KG1 (cell line): ENCODE data around the gene STX8.
"Not testable (repeated sequence)": the region's sequence is repeated elsewhere in the genome, so short reads cannot be mapped to it uniquely, and the experiment has no call there.

Source experiments
- DNase-seq: peaks from one replicate; lab custom pipeline; 2025; lab: John Stamatoyannopoulos, UW

Gene STX8

GRCh38 chr17:9342225-9342624 lies 233.4 kb downstream of the STX8 start:
- no peak for DNase-seq

DNA sequence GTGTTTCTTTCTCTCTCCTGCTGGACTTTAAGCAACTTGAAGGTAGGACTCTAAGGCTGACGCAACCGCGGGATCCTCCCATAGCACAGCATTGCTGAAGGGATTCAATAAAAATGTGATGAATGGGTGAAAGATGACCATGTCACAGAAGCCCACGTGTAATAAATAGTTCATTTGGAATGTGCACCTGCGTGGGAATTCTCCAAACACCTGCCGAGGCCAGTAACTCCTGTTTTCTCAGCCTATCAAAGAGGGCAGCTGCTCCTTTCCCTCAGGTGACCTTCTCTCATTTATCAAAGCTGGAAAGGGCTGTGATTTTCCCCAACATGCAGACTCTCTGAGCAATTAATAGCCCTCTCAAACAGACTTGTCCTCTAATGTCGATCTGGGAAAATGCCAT lies 235.7 kb downstream of the STX8 start:
- no peak for DNase-seq

GRCh38 chr17:9339482-9339881 lies 236.1 kb downstream of the STX8 start:
- not testable (repeated sequence) for DNase-seq

- no peak for DNase-seq
These were observed 238.8 kb downstream of the STX8 start for GRCh38 chr17:9336817-9337216.

- DNase-seq, result no peak
These were observed 240.8 kb downstream of the STX8 start for GRCh38 chr17:9334536-9335446.

DNA sequence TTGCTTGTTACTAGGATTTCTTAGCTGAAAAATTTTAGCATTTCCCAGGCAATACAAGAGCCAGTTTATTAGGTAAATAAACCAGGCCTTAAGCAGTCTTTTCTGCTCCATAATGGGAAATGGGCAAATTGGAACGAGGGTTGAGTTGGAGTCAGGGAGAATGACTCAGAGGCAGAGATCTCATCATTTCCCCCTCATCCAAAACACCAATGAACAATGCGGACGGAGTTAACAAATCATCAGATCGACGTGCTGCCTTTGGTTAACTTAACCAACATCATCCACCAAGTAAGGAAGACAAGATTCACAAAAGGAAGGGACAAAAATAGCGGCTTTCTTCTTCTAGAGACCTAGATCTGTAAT lies 243.5 kb downstream of the STX8 start:
- DNase-seq, result no peak

- DNase-seq, result no peak
These were observed 244.1 kb downstream of the STX8 start for GRCh38 chr17:9331279-9332131.

GRCh38 chr17:9330611-9331271 lies 244.9 kb downstream of the STX8 start:
- DNase-seq, result no peak

DNA sequence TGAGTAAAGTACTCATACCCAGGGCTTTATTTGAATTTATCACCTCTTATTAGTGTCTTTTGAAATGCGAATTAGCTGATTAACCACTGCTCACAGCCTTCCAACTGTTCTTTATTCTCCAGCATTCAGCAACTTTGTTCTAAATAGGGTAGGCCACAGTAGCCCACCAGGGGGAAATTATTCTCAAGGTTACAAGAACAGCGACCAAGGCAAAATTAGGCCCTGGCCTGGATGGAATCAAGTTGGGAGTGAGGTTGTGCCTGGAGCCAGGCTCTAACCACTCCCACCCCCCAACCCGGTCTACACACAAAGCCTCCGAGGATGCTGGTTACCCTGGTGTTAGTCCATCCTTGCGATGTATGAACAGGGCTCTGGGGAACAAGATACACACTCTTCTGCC lies 245.5 kb downstream of the STX8 start:
- DNase-seq, result no peak

- no peak for DNase-seq
These were observed 246.2 kb downstream of the STX8 start for GRCh38 chr17:9329251-9329921.

DNA sequence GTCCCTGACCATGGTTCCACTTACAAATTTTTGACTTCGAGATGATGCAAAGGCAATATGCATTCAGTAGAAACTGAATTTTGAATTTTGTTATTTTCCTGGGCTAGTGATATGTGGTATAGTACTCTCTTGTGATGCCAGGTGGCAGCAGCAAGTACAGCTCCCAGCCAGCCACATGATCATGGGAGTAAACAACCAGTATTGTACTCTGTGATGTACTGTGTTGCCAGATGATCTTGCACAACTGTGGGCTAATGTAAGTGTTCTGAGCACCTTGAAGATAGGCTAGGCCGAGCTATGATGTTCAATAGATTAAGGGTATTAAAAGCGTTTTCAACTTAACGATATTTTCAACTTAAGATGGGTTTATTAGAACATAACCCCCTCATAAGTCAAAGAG lies 250.8 kb downstream of the STX8 start:
- DNase-seq, result no peak

DNA sequence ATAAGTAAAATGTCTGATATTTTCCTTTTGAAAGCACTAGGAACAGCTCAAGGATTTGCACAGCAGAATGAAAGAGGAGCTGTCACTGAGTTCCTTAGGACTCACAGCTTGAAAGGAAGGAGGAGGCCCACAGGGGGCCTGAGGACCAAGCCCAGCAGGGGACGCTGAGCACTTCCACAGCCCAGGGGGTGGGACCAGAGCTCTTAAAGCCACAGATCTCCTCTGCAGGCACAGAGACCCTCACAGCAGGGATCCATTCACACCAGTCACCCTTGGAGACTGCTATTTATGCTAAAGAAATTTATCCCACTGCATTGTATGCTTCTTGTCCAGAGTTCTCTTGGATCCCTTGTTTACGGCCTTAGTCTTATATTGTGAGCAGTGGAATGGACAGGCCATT lies 253.3 kb downstream of the STX8 start:
- DNase-seq, result no peak

DNA sequence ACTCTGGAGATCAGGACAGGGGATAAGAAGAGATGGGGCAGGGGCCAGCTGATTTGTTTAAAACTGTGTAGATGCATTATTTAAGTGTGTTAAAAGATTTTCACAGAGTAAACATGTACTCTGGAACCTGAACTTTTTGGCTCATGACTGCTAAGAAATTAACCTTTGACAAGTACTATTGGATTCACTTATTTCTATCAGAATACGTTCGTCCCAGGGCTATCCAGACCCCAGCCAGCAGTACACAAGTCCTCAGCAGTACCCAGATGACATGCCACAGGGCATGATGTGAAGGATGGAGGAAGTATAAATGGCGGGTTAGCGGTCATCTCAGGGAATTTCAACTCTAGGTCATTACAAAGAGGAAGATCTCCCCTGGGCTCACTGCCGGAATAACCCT lies 253.7 kb downstream of the STX8 start:
- DNase-seq, result no peak

GRCh38 chr17:9315360-9315759 lies 260.3 kb downstream of the STX8 start:
- no peak for DNase-seq

DNA sequence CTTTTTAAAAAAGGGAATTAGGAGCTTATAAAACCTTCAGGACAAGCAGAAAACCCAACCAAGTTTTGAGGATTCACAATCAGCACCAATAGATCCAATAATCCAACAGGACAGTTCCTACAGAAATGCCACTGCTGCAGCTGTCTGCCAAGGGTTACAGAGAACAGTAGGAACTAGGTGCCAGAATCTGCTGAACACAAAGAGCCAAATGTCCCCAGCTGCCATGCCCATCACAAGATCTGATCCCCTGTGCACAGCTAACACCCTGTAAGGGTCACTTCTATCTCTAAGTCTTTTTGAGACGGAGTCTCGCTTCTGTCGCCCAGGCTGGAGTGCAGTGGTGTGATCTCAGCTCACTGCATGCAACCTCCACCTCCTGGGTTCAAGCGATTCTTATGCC lies 262.3 kb downstream of the STX8 start:
- no peak for DNase-seq

- no peak for DNase-seq
These were observed 266.4 kb downstream of the STX8 start for GRCh38 chr17:9309216-9309615.

- no peak for DNase-seq
These were observed 267.6 kb downstream of the STX8 start for GRCh38 chr17:9308069-9308468.

DNA sequence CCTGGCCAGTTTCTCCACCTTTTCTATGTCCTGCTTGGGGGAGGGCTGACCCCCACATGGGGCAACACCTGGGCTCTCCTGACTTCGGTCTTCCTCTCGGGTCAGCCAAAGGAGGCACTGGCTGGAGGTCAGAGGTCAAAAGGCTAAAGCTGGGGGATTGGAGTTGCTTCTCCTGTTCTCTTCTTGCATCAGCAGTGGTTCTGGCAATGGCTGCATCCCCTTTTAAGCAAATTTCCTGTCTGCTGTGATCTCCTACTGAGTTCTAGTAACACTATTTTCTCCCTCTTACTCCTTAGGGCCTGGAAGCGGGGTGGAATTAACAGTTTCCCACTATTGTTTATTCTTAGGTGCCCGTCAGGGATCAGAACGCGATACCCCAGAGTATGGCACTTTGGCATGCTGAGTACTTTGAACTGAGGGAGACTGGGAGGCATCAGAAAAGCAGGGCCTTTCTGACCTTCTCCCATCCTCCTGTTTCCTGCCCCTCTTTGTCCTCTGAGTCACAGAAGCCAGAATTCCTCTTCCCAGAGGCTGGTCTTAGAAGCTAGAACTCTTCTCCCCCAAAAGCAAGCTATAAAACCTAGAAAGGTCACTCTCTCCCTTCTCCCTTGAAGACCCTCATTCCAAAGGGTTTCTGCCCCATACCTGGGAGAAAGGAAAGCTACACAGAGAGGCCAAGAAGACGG lies 268.2 kb downstream of the STX8 start:
- no peak for DNase-seq

DNA sequence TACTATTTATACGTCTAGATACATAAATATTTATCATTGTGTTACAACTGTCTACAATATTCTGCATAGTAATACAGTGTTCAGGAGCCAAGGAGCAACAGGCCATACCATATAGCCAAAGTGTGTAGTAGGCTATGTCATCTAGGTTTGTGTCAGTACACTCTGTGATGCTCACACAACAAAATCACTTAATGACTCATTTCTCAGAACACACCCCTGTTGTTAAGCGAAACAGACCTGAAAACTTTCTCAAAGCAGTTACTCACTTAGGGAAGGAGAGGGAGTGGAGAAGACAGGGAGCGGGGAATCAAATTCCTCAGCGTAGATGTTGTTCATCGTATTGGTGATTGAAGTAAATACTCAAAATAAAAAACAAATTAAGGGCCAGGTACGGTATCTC lies 269.5 kb downstream of the STX8 start:
- no peak for DNase-seq

DNA sequence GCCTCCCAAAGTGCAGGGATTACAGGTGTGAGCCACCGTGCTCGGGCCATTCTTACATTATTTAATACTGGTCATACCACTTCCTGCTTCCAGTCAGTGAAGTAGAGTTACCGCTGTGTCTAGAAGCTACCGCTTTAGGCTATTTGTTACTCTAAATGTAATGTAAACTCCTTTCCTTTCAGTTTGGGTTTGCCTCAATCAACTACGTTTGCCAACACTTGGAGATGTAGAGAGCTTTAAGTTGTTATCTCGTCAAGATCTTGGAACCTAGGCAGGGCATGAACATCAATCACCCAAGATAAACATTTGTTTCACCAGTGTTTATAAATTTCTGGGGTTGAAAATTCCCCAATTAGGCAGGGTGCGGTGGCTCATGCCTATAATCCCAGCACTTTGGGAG lies 275.9 kb downstream of the STX8 start:
- no peak for DNase-seq

DNA sequence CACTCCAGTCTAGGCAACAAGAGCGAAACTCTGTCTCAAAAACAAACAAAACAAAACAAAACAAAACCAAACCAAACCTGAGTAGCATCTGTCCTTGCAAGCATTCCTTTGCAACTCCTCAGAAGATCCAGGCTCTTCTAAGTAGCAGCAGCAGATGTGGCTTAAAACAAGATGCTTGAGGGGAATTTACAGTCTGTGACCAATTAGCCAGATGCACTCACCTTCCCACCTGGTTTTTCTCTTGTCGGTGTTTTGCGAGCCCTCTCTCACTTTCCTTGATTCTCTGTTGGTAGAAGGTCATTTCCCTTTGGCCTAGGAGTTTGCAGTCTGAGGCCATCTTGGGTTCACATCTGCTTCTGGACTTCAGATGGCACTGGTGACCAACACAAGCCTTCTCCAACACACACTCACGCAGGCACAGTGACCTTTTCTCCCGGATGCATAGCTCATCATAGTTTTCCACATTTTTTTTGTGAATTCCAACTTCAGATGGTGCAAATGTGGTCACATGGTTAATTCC lies 276.8 kb downstream of the STX8 start:
- no peak for DNase-seq
